Right hindlimb (tissue), 1 donor: Measurements from ENCODE around the gene PARP3.
A peak's percentile ranks its signal among the peaks of the same experiment; 100 is the strongest.

Experiments used
- DNase-seq: peaks from one replicate; pipeline ENCODE4 v3.0.0-alpha.2; 2018

The PARP3 gene

GRCh38 chr3:51967384-51968169 is 25.4 kb downstream of the PARP3 start, which contains the start of gene PCBP4:
PCBP4 (minus strand) TSS chr3:51967454; CDS start chr3:51961240, 6,214 bp downstream.
- peak; percentile 84 for DNase-seq

DNA sequence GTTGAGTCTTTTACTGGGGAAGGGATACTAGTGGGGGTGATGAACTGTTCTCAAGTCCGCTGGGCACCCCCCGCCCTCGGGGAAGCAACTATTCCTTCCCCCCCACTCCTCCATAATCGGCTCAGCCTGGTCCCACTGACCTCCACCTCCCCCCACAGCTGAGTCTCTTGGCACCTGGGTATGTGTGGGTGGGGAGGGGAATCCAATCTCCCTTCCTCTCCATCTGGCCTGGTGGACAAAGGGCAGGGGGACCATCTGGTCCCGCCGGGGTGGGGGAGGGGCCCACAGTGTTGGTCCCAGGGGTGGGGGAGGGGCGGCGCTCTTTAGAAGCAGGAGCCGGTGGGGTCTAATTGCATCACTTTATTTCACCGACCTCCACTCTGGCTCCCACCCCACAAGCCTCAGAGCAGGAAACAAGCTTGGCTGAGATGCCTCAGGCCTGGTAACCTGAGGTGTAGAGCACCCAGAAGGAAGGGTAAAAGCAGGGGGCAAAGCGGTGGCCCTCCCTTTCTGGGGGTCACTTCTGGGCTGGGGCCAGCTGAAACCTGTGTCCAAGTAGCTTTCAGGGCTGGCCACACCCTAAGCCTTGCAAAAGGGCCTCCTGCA is 26.1 kb downstream of the PARP3 start:
- peak; percentile 70 for DNase-seq

GRCh38 chr3:51968883-51969678 is 26.9 kb downstream of the PARP3 start:
- DNase-seq, result no peak

DNA sequence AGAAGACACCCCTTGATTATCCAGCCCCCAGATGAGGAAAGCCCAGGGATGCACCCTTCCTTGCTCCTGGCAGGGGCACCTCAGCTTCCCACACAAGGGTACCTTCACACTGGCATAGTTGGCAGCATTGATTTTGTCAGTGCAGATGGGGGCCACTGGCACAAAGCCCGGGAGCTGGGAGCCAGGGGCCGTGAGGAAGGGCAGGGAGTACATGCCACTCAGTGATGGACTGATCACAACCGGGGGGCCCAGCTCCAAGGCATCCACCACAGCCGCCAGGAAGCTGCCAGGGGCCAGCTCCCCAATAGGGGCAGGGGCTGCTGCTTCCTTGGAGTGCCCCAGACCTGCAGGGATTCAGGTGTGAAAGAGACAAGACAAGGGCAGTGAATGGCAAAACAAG is 27.7 kb downstream of the PARP3 start:
- DNase-seq, result no peak

DNA sequence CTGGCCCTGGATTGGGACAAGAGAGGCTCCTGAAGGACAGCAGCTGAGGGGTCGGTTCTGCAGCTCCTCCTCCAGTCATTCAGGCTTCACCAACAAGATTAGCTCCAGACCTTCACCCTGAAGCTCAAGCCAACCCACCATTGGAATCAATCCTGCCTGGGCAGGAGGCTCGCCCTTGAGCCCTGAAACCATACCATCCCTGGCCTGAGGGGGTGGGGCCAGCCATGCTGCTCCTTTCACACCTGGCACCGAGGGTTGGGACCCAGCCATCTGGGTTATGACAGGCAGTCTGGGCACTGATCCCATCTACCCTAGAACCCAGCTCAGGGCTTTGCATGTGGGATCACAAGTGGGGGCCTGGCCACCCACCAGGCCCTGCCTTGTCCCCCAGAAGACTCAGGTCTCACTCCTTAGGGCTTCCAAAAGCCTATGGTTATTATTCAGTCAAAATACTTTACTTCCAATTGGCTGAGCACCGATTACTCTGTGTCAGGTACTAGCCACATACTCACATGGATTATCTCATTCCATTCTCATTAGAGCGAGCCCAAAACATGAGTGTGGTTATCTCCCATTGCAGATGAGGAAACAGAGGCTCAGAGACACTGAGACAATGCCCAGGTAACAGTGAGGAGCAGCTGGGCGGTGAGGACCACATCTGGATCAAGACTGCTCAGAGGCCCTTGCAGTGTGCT is 28.6 kb downstream of the PARP3 start:
- no peak for DNase-seq

DNA sequence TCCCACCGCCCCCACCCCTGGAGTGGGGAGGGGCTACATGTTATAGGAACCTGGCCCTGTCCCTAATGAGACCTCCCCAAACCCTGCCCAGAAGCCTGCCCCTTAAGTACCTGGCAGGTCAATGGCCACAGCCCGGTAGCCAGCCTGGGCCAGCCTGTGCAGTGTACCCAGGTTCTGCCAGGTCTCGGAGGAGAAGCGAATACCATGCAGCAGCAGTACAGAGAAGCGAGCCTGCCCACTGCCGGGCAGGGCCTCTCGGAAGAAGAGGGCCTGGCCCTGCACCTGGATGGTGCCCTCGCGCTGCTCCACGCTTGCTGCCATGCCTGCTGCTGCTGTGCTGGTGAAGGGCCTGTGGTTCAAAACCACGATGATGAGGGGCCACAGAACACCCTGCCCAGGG is 29.2 kb downstream of the PARP3 start:
- no peak for DNase-seq

- DNase-seq, result peak; percentile 57
Observed at GRCh38 chr3:51974277-51974962, 32.3 kb downstream of the PARP3 start.

DNA sequence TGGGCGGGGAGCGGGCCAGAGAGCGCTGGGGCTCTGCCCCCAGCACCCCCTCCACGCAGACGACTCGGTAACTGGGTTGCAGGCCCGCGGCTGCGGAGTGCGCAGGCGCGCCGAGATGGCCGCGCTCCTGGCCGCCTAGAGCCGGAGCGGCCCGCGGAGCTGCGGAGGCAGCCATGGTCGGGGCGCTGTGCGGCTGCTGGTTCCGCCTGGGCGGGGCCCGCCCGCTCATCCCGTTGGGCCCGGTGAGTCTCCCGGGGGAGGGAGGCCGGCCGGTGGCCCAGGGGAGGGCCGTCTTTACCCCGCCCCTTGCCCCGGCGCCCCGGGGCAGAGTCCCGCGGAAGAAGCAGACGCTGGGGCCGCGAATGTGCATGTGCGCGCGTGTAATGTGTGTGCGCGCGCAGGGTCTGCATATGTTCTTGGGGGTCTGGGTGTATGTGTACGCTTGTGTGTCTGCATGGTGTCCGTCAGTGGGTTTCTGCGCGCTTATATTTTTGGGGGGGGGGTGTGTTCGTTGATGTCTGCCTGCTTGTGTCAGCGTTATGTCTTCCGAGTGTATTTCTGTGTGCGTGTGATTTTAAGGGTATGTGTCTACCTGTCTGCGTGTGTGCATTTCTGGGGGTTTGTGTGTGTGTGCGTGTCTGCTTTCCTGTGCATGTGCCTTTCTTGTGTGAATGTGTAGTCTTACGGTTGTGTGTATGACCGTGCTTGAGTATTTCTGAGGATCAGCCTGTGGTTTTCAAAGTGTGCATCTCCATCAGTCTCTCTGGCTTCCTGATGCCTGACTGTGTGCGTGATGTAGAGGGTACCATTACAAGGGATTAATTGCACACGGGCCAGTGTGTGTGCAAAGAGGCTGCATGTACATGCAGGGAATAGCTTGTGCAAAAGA is 33.0 kb downstream of the PARP3 start, which contains the start of gene ABHD14A:
Gene ABHD14A, plus strand, starts transcription at position 102 of the 889 bp plus-strand sequence. Its CDS starts 72 bp downstream, at position 174.
- DNase-seq, result peak; percentile 86

DNA sequence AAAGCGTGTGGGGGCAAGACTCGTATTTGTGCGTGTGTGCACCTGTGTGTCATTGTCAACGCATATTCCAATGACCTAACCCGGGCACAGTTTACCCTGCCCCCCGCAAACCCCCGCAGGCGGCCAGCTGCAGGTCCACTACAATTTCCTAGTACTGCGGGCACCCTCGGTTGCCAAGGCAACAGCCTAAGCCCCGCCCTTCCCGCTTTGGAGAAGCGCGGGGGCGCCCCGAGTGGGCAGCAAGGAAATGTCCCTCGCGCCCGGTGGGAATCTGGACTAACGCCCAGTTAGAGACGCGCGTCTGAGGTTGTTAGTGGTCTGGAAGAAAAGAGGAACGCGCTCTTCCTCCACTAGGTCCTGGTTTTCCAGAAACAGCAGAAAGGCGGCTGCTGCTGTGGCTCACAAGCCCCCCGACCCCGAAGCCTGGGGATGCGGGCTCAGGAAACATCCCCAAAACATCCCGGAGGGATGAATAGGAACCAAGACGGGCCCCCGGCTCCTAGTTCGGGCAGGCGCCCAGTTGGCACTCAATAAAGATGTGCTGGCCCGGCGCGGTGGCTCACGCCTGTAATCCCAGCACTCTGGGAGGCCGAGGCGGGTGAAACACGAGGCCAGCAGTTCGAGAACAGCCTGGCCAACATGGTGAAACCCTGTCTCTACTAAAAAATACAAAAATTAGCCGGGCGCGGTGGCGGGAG is 33.8 kb downstream of the PARP3 start:
- DNase-seq, result peak; percentile 84

DNA sequence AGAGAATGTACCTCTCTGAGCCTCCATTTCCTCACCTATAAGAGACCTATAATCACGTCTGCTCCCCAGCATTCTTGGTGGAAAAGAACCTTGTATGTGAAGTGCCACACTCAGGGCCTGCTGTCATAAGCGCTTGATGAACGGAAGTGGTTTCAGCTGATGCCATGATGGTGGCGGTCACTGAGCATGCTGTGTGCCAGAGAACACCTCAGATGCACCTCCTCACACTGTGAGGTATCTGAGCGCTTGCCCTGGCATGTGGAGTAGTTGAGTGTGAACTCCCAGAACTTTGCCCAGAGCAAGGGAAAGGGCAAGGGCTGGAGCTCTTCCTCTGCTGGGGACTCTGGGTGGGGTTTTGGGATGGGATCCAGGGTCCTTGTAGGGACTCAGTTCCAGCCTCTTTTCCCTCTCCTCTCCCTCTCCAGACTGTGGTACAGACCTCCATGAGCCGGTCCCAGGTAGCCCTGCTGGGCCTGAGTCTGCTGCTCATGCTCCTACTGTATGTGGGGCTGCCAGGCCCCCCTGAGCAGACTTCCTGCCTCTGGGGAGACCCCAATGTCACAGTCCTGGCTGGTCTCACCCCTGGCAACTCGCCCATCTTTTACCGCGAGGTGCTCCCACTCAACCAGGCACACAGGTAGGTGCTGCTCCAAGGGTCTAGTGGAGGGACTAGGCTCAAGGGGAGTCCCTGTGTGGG is 35.4 kb downstream of the PARP3 start:
- no peak for DNase-seq

- DNase-seq, result no peak
Observed at GRCh38 chr3:51978143-51978502, 36.0 kb downstream of the PARP3 start.

DNA sequence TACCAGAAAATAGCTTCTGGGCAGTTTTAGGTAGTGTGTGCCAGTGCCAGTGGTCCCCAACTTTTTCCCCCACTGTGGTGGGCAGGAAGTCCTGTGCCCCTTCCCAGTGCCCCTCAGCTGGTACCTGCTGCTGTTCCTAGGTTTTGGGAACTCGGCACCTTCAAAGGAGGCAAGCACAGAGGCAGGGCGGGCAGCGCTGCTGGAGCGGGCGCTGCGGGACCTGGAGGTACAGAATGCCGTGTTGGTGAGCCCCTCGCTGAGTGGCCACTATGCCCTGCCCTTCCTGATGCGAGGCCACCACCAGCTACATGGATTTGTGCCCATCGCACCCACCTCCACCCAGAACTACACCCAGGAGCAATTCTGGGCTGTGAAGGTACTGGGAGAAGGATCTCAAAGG is 38.1 kb downstream of the PARP3 start:
- DNase-seq, result no peak

DNA sequence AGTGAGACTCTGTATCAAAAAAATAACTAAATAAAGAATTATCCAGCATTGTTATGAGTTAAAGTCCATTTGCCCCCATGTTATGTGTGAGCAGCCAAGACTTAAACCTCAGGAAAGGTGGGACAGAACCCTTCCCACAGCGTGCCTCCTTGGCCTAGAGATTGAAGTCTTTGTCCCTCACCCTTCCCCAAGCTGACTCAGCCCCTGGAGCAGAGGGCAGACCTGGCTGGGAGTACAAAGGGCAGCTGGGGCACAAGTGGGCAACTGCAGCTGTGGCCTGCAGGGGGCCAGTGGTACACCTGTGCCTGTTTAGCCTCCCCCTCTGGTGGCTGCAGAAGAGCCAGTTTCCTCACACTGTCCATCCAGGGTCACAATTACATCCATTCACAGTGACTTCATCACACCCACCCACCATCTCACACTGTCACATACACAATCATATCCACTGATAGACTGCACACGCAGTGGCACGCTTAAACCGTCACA is 40.2 kb downstream of the PARP3 start:
- DNase-seq, result no peak

GRCh38 chr3:51982838-51983577 is 40.8 kb downstream of the PARP3 start, which contains the start of gene ACY1:
ACY1 (plus strand) TSS chr3:51983535; CDS start chr3:51984065, 530 bp downstream.
- peak; percentile 93 for DNase-seq

DNA sequence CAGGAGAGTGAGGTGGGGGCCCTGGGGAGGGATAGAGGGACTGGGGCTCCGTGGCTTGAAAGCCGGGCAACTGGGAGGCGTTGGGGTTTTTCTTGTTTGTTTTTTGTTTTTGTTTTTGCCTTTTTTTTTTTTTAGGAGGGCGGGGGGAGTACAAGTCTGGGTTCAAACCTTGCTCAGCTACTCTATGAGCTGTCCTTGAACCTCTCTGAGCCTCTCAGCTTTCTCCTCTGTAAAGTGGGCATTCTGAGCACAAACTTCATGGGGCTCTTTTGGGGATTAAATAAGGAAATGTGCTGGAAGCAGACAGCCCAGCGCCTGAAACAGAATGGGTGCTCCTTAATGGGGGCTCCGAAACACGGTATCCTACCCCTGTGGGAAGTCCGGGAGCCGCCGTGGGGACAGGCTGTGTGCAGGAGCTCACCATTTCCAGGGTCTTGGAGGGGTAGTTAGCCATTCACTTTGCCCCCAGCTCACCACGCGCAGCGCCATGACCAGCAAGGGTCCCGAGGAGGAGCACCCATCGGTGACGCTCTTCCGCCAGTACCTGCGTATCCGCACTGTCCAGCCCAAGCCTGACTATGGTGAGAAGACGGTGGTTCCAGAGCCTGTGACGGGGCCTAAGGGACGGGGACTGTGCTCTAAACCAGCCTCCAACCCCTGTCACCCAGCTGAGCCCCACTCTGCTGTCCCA is 41.6 kb downstream of the PARP3 start:
- DNase-seq, result no peak

GRCh38 chr3:51984269-51984647 is 42.1 kb downstream of the PARP3 start:
- no peak for DNase-seq

- DNase-seq, result no peak
Observed at GRCh38 chr3:51985063-51985462, 42.9 kb downstream of the PARP3 start.
